Liver (tissue), 9 donors: ENCODE measurements around the gene HCRTR1. TPM values are rescaled to one million over a fixed set of nuclear protein-coding genes. Genes with fewer than 3 reads are reported as not detected.

Experiments used
- DNase-seq: peaks from one replicate; pipeline ENCODE4 v3.0.0-alpha.2; 2017; ENCODE audit warnings: low spot score
- H3K27ac ChIP-seq, 2 donors: one replicate each; pipeline ENCODE4 v1.7.0; 2013; ENCODE audit warnings: inconsistent platforms in 2 of 2, low read length in 2 of 2, control low read depth in 1 of 2, low read depth in 1 of 2, mild to moderate bottlenecking in 1 of 2
- H3K27me3 ChIP-seq, 4 donors: one replicate each; pipeline versions ENCODE4 v1.6.1 to v1.7.0; 2013; ENCODE audit warnings: low read length in 3 of 4, inconsistent platforms in 1 of 4, mild to moderate bottlenecking in 1 of 4, moderate library complexity in 1 of 4; ENCODE audit not compliant: control insufficient read depth in 4 of 4, insufficient read depth in 4 of 4
- H3K36me3 ChIP-seq, 4 donors: one replicate each; pipeline versions ENCODE4 v1.6.1 to v1.7.0; 2013; ENCODE audit warnings: low read length in 3 of 4, mild to moderate bottlenecking in 3 of 4, low read depth in 1 of 4, moderate library complexity in 1 of 4; ENCODE audit not compliant: control insufficient read depth in 4 of 4, insufficient read depth in 3 of 4
- H3K4me1 ChIP-seq, 4 donors: one replicate each; pipeline versions ENCODE4 v1.6.1 to v1.7.0; 2013; ENCODE audit warnings: low read length in 3 of 4, mild to moderate bottlenecking in 3 of 4, moderate library complexity in 1 of 4; ENCODE audit not compliant: control insufficient read depth in 4 of 4, insufficient read depth in 4 of 4
- H3K4me3 ChIP-seq, 3 donors: one replicate each; pipeline versions ENCODE4 v1.6.1 to v1.7.0; 2013; ENCODE audit warnings: low read length in 3 of 3, control low read depth in 1 of 3, low read depth in 1 of 3, mild to moderate bottlenecking in 1 of 3
- H3K9ac ChIP-seq, 2 donors: one replicate each; pipeline ENCODE4 v1.7.0; 2013; ENCODE audit warnings: low read length in 2 of 2, mild to moderate bottlenecking in 2 of 2, moderate library complexity in 2 of 2, control low read depth in 1 of 2, low read depth in 1 of 2
- H3K9me3 ChIP-seq, 4 donors: one replicate each; pipeline versions ENCODE4 v1.6.1 to v1.7.0; 2013; ENCODE audit warnings: low read length in 3 of 4; ENCODE audit not compliant: control insufficient read depth in 4 of 4
- CTCF ChIP-seq: fragments of 150-350 bp; IDR thresholded peaks from 2 replicates; pipeline ENCODE4 v1.5.1; 2017; ENCODE audit warnings: improper control_type of control experiment, low read depth, low read length; ENCODE audit not compliant: missing input control
- EGR1 ChIP-seq, 2 donors: IDR thresholded peaks; 2 replicates each; pipeline ENCODE4 v1.6.1; 2016 to 2018; ENCODE audit warnings: antibody characterized with exemption in 2 of 2, low read depth in 2 of 2
- FOXA1 ChIP-seq: IDR thresholded peaks from 2 replicates; pipeline ENCODE4 v1.6.1; 2016; ENCODE audit warnings: antibody characterized with exemption
- FOXA2 ChIP-seq: IDR thresholded peaks from 2 replicates; pipeline ENCODE4 v1.6.1; 2016; ENCODE audit warnings: antibody characterized with exemption
- GABPA ChIP-seq, 2 donors: IDR thresholded peaks in 1 of 2; conservative IDR thresholded peaks in 1 of 2; 2 replicates each; pipeline ENCODE4 v1.6.1; 2016; ENCODE audit warnings: antibody characterized with exemption in 2 of 2, mild to moderate bottlenecking in 1 of 2, moderate library complexity in 1 of 2
- HNF4A ChIP-seq, 2 donors: conservative IDR thresholded peaks; 2 replicates each; pipeline ENCODE4 v1.6.1; 2016; ENCODE audit warnings: antibody characterized with exemption in 2 of 2, mild to moderate bottlenecking in 2 of 2
- HNF4G ChIP-seq: IDR thresholded peaks from 2 replicates; pipeline ENCODE4 v1.6.1; 2016; ENCODE audit warnings: antibody characterized with exemption
- JUND ChIP-seq, 2 donors: IDR thresholded peaks; 2 replicates each; pipeline ENCODE4 v1.6.1; 2016; ENCODE audit warnings: antibody characterized with exemption in 2 of 2
- MAX ChIP-seq: IDR thresholded peaks from 2 replicates; pipeline ENCODE4 v1.6.1; 2016; ENCODE audit warnings: antibody characterized with exemption
- NR2F2 ChIP-seq: IDR thresholded peaks from 2 replicates; pipeline ENCODE4 v1.6.1; 2016; ENCODE audit warnings: antibody characterized with exemption
- RAD21 ChIP-seq, 2 donors: IDR thresholded peaks; 2 replicates each; pipeline ENCODE4 v1.6.1; 2016; ENCODE audit warnings: antibody characterized with exemption in 2 of 2, mild to moderate bottlenecking in 2 of 2
- REST ChIP-seq: IDR thresholded peaks from 2 replicates; pipeline ENCODE4 v1.6.1; 2016; ENCODE audit warnings: antibody characterized with exemption, mild to moderate bottlenecking
- RXRA ChIP-seq, 2 donors: IDR thresholded peaks; 2 replicates each; pipeline ENCODE4 v1.6.1; 2017 to 2018; ENCODE audit warnings: antibody characterized with exemption in 2 of 2, mild to moderate bottlenecking in 1 of 2
- SP1 ChIP-seq: IDR thresholded peaks from 2 replicates; pipeline ENCODE4 v1.6.1; 2018; ENCODE audit warnings: antibody characterized with exemption, mild to moderate bottlenecking
- TAF1 ChIP-seq: conservative IDR thresholded peaks from 2 replicates; pipeline ENCODE4 v1.6.1; 2016; ENCODE audit warnings: antibody characterized with exemption, mild to moderate bottlenecking
- YY1 ChIP-seq: IDR thresholded peaks from 2 replicates; pipeline ENCODE4 v1.6.1; 2016; ENCODE audit warnings: antibody characterized with exemption, mild to moderate bottlenecking
- WGBS: extraction: QIAGEN DNeasy Blood & Tissue Kit; methylation state at CpG from one replicate; pipeline ENCODE4 v1.1.7; 2013; 5-methylcytosine and 5-hydroxymethylcytosine counted together
- polyA plus RNA-seq, 2 donors: library from polyadenylated mRNA; stranded (reverse) in 1 of 2; unstranded in 1 of 2; fragments of 200-250 nt in 1 of 2; fragments of >200 nt in 1 of 2; fragmentation: Nextera tagmentation in 1 of 2; extraction: Ambion mirVana in 1 of 2; gene quantifications; one replicate each; pipeline versions ENCODE4 v1.2.1 to v1.2.3, GENCODE V29; 2013 to 2015
- total RNA-seq, 2 donors: library from RNA; depleted of rRNA; stranded (reverse); fragments of >200 nt; gene quantifications; one replicate each; pipeline ENCODE4 v1.2.3, GENCODE V29; 2014
- TF ChIP-seq, protein P1 (sequence below): IDR thresholded peaks from 2 replicates; pipeline ENCODE4 v1.6.1; 2016; ENCODE audit warnings: antibody characterized with exemption
- TF ChIP-seq, protein P2 (sequence below): IDR thresholded peaks from 2 replicates; pipeline ENCODE4 v1.6.1; 2016; ENCODE audit warnings: antibody characterized with exemption
- donor health status: healthy.
- donor health status: healthy.
- donor health status: healthy.
- donor health status: healthy.
- donor health status: healthy.

The HCRTR1 gene
- total and polyA plus RNA-seq, 4 donors = 0.06 TPM; not detected in 3

DNA sequence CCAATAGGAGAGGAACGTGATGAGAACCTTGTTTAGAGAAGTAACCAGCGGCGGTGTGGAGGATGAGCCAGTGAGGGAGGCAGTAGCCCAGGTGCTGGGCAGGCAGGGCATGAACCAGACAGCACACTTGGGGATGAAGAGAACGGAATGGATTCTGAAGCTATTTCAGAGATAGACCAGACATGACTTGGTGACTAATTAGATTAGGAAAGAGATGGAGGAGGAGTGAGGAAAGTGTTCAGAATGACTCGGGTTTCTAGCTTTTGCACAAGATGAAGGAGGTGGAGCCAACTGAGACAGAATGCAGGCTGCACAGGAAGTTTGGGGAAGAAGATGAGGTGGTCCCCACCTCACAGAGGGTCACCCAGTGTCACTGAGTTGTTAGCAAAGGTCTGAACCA, 22.1 kb downstream of the HCRTR1 start:
- Histone ChIP-seq H3K27ac (no peak overlapping the region), H3K9me3 (no peaks in the 10 kb centered on the region), H3K4me3 (no peak overlapping the region), H3K9ac (no peak overlapping the region), H3K27me3 (no peaks in the 10 kb centered on the region), H3K36me3 (peaks cover 0 to 7% (median 3%) of the 10 kb centered on the region in 4 donors), H3K4me1 (peaks cover 0 to 20% (median 10%) of the 10 kb centered on the region in 4 donors)
- no peak for DNase-seq
- WGBS = 72% methylated on average over 5 of the region's 5 CpGs
- TF ChIP-seq YY1 (no peak), HNF4A (conservative IDR thresholded peaks at IDR 0.05) (no peak), FOXA2 (no peak), NR2F2 (no peak), EGR1 (IDR thresholded peaks at IDR 0.05; ENCODE audit: low read depth in 2 of 2) (no peak), RXRA (IDR thresholded peaks at IDR 0.05) (no peak), GABPA (IDR thresholded peaks at IDR 0.05 in 1 of 2, conservative IDR thresholded peaks at IDR 0.05 in 1 of 2) (no peak), SP1 (no peak), TAF1 (no peak), HNF4G (no peak), FOXA1 (no peak), RAD21 (IDR thresholded peaks at IDR 0.05) (no peak), REST (no peak), MAX (no peak), CTCF (no peak), JUND (IDR thresholded peaks at IDR 0.05) (no peak)
- TF ChIP-seq, protein P1, sequence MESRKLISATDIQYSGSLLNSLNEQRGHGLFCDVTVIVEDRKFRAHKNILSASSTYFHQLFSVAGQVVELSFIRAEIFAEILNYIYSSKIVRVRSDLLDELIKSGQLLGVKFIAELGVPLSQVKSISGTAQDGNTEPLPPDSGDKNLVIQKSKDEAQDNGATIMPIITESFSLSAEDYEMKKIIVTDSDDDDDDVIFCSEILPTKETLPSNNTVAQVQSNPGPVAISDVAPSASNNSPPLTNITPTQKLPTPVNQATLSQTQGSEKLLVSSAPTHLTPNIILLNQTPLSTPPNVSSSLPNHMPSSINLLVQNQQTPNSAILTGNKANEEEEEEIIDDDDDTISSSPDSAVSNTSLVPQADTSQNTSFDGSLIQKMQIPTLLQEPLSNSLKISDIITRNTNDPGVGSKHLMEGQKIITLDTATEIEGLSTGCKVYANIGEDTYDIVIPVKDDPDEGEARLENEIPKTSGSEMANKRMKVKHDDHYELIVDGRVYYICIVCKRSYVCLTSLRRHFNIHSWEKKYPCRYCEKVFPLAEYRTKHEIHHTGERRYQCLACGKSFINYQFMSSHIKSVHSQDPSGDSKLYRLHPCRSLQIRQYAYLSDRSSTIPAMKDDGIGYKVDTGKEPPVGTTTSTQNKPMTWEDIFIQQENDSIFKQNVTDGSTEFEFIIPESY = no peak
- TF ChIP-seq, protein P2, sequence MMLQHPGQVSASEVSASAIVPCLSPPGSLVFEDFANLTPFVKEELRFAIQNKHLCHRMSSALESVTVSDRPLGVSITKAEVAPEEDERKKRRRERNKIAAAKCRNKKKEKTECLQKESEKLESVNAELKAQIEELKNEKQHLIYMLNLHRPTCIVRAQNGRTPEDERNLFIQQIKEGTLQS = no peak
